HL-60 (cell line): Measurements from ENCODE around the gene SNX10.

ENCODE experiments used
- CTCF ChIP-seq: IDR thresholded peaks from one replicate; pipeline ENCODE4 v1.5.1; 2011; ENCODE audit warnings: low read length, control low read depth, inconsistent platforms; ENCODE audit not compliant: insufficient read depth
- GABPA ChIP-seq: IDR thresholded peaks from 2 replicates; pipeline ENCODE4 v1.6.1; 2012; ENCODE audit warnings: low read depth

- no peak for TF ChIP-seq CTCF
- no peak for TF ChIP-seq GABPA
Measured at GRCh38 chr7:26397332-26397731, 105.7 kb downstream of the SNX10 start.
